ENCODE results near the gene DST.
"Not testable (repeated sequence)": the region's sequence is repeated elsewhere in the genome, so short reads cannot be mapped to it uniquely, and the experiment has no call there.

Gene DST

GRCh38 chr6:56510984-56511531 is 131.6 kb downstream of the DST start:
- DNase-seq, result no peak

- no peak for DNase-seq
These were observed 133.7 kb downstream of the DST start for GRCh38 chr6:56509031-56509430.

GRCh38 chr6:56507517-56507916 is 135.2 kb downstream of the DST start:
- no peak for DNase-seq

GRCh38 chr6:56505512-56506260 is 137.0 kb downstream of the DST start:
- no peak for DNase-seq

- DNase-seq, result no peak
These were observed 140.7 kb downstream of the DST start for GRCh38 chr6:56501993-56502392.

- DNase-seq, result no peak
These were observed 143.6 kb downstream of the DST start for GRCh38 chr6:56499095-56499494.

- no peak for DNase-seq
These were observed 145.0 kb downstream of the DST start for GRCh38 chr6:56497691-56498090.

GRCh38 chr6:56497240-56497639 is 145.4 kb downstream of the DST start:
- DNase-seq, result no peak

GRCh38 chr6:56496650-56497049 is 146.0 kb downstream of the DST start:
- DNase-seq, result not testable (repeated sequence)

GRCh38 chr6:56495654-56496053 is 147.0 kb downstream of the DST start:
- no peak for DNase-seq

- no peak for DNase-seq
These were observed 150.9 kb downstream of the DST start for GRCh38 chr6:56491606-56492328.

- no peak for DNase-seq
These were observed 151.7 kb downstream of the DST start for GRCh38 chr6:56490993-56491392.

- no peak for DNase-seq
These were observed 153.1 kb downstream of the DST start for GRCh38 chr6:56489559-56489958.

- DNase-seq, result no peak
These were observed 154.4 kb downstream of the DST start for GRCh38 chr6:56488281-56488680.

GRCh38 chr6:56486681-56487080 is 156.0 kb downstream of the DST start:
- no peak for DNase-seq

GRCh38 chr6:56484669-56485068 is 158.0 kb downstream of the DST start:
- DNase-seq, result no peak

GRCh38 chr6:56483929-56484328 is 158.8 kb downstream of the DST start:
- DNase-seq, result no peak

GRCh38 chr6:56482525-56482924 is 160.2 kb downstream of the DST start:
- DNase-seq, result no peak

- DNase-seq, result no peak
These were observed 160.7 kb downstream of the DST start for GRCh38 chr6:56481957-56482356.

GRCh38 chr6:56480654-56481337 is 161.9 kb downstream of the DST start:
- DNase-seq, result no peak

- DNase-seq, result no peak
These were observed 162.4 kb downstream of the DST start for GRCh38 chr6:56480246-56480645.

GRCh38 chr6:56479381-56479780 is 163.3 kb downstream of the DST start:
- DNase-seq, result no peak

GRCh38 chr6:56478202-56478601 is 164.5 kb downstream of the DST start:
- no peak for DNase-seq

GRCh38 chr6:56477241-56477640 is 165.4 kb downstream of the DST start:
- DNase-seq, result no peak

Measured in right forelimb (tissue), 1 donor.